ENCODE measurements around the gene TECR. TPM values are rescaled to one million over a fixed set of nuclear protein-coding genes. Genes with fewer than 3 reads are reported as not detected.

TECR gene
- total and polyA plus RNA-seq, 9 of the 15 experiments (the other 6 are each of a cell fraction or from before 2014, with no cell fraction given) = 29.3 to 211 (median 81.4) TPM

- peak; percentile 53 for TF ChIP-seq REST (IDR thresholded peaks at IDR 0.05; ENCODE audit: borderline replicate concordance)
- no peak for TF ChIP-seq REST (CRISPR knock-in tag; IDR thresholded peaks at IDR 0.05; ENCODE audit: low read depth)
- peak; percentile 7 for TF ChIP-seq PRDM10 (IDR thresholded peaks at IDR 0.05; ENCODE audit: partially characterized antibody)
- no peak for TF ChIP-seq SP1 (CRISPR knock-in tag; IDR thresholded peaks at IDR 0.05)
- TF ChIP-seq ZEB2 (IDR thresholded peaks at IDR 0.05) = no peak
- no peak for TF ChIP-seq XRCC3 (IDR thresholded peaks at IDR 0.05)
- TF ChIP-seq TRIM24 (IDR thresholded peaks at IDR 0.05) = no peak
- TF ChIP-seq PREB (CRISPR knock-in tag; IDR thresholded peaks at IDR 0.05) = no peak
- no peak for TF ChIP-seq ZFPM2 (CRISPR knock-in tag; IDR thresholded peaks at IDR 0.05)
- no peak for TF ChIP-seq KLF10 (CRISPR knock-in tag; IDR thresholded peaks at IDR 0.05)
- TF ChIP-seq CBX2 (IDR thresholded peaks at IDR 0.05; ENCODE audit: insufficient read depth, low read length, poor library complexity, severe bottlenecking) = no peak
Observed at GRCh38 chr19:14497228-14497921, 32.0 kb upstream of the TECR start (continued).
